ENCODE results near the gene ZNF654. TPM values are rescaled to one million over a fixed set of nuclear protein-coding genes. Genes with fewer than 3 reads are reported as not detected.
"Not testable (repeated sequence)": the region's sequence is repeated elsewhere in the genome, so short reads cannot be mapped to it uniquely, and the experiment has no call there.

ZNF654 gene
- polyA plus RNA-seq, 3 donors = 3.0 to 7.2 (median 4.8) TPM

GRCh38 chr3:88168171-88168570 is 109.1 kb downstream of the ZNF654 start:
- no peak overlapping the region for H3K4me3 ChIP-seq (replicated peaks in 1 of 3; ENCODE audit: low read depth in 2 of 3, low read length in 3 of 3)
- Mint-ChIP-seq H3K36me3 (peaks cover 11 to 29% of the 10 kb centered on the region in 2 donors), H3K9me3 (peaks cover 0 to 2% (median 0%) of the 10 kb centered on the region in 7 donors), H3K4me3 (no peak overlapping the region), H3K27me3 (ENCODE audit: low read depth in 3 of 3) (peaks cover 0 to under 1% (median 0%) of the 10 kb centered on the region in 3 donors), H3K4me1 (no peaks in the 10 kb centered on the region), H3K27ac (no peak overlapping the region)
- no peak overlapping the region for H3K9ac ChIP-seq (ENCODE audit: insufficient read depth, low read length, poor library complexity, severe bottlenecking)
- no peaks in the 10 kb centered on the region for H3K27me3 ChIP-seq (ENCODE audit: control insufficient read depth in 2 of 2, insufficient read depth in 2 of 2, low read length in 2 of 2)
- 100% methylated on average over 1 of the region's 5 CpGs for WGBS (ENCODE audit: insufficient coverage)
- H3K27ac ChIP-seq (ENCODE audit: low read depth in 1 of 2, low read length in 2 of 2) = no peak overlapping the region
- H3K4me2 ChIP-seq (replicated peaks; ENCODE audit: extremely low read depth, low read length, poor library complexity, severe bottlenecking) = no peak overlapping the region
- no peak for DNase-seq
- no peaks in the 10 kb centered on the region for H3K79me2 ChIP-seq (ENCODE audit: insufficient read depth, low read length)
- no peak overlapping the region for H2AFZ ChIP-seq (ENCODE audit: insufficient read depth, low read depth, low read length, poor library complexity, severe bottlenecking)
- no peaks in the 10 kb centered on the region for H3K4me1 ChIP-seq (ENCODE audit: control insufficient read depth in 1 of 2, insufficient read depth in 2 of 2, low read length in 2 of 2)
- peaks cover 5 to 19% of the 10 kb centered on the region in 2 donors for H3K36me3 ChIP-seq (replicated peaks in 1 of 2; ENCODE audit: control insufficient read depth in 1 of 2, insufficient read depth in 2 of 2, low read length in 2 of 2)
- intact Hi-C loops (cut with micrococcal nuclease) = no loop called here
- H4K20me1 ChIP-seq (ENCODE audit: insufficient read depth, low read length) = peaks cover 15% of the 10 kb centered on the region
- no peak for TF ChIP-seq CTCF (IDR thresholded peaks at IDR 0.05)
- H3K9me3 ChIP-seq (replicated peaks in 1 of 2; ENCODE audit: control insufficient read depth in 1 of 2, insufficient read depth in 1 of 2, low read length in 2 of 2) = no peaks in the 10 kb centered on the region

- intact Hi-C loops (cut with micrococcal nuclease) = no loop called here
- Histone ChIP-seq H3K4me2 (replicated peaks; ENCODE audit: extremely low read depth, low read length, poor library complexity, severe bottlenecking) (no peak overlapping the region), H3K4me1 (ENCODE audit: control insufficient read depth in 1 of 2, insufficient read depth in 2 of 2, low read length in 2 of 2) (no peaks in the 10 kb centered on the region), H3K9me3 (replicated peaks in 1 of 2; ENCODE audit: control insufficient read depth in 1 of 2, insufficient read depth in 1 of 2, low read length in 2 of 2) (no peaks in the 10 kb centered on the region), H3K79me2 (ENCODE audit: insufficient read depth, low read length) (no peaks in the 10 kb centered on the region), H3K36me3 (replicated peaks in 1 of 2; ENCODE audit: control insufficient read depth in 1 of 2, insufficient read depth in 2 of 2, low read length in 2 of 2) (no peaks in the 10 kb centered on the region), H4K20me1 (ENCODE audit: insufficient read depth, low read length) (no peaks in the 10 kb centered on the region), H3K4me3 (replicated peaks in 1 of 3; ENCODE audit: low read depth in 2 of 3, low read length in 3 of 3) (no peak overlapping the region), H3K27me3 (ENCODE audit: control insufficient read depth in 2 of 2, insufficient read depth in 2 of 2, low read length in 2 of 2) (no peaks in the 10 kb centered on the region), H2AFZ (ENCODE audit: insufficient read depth, low read depth, low read length, poor library complexity, severe bottlenecking) (no peak overlapping the region), H3K9ac (ENCODE audit: insufficient read depth, low read length, poor library complexity, severe bottlenecking) (no peak overlapping the region), H3K27ac (ENCODE audit: low read depth in 1 of 2, low read length in 2 of 2) (no peak overlapping the region)
- peak; percentile 4 to 32 (median 18) for DNase-seq
- Mint-ChIP-seq H3K27ac (no peak overlapping the region), H3K4me3 (no peak overlapping the region), H3K9me3 (peaks cover 0 to 2% (median 0%) of the 10 kb centered on the region in 7 donors), H3K27me3 (ENCODE audit: low read depth in 3 of 3) (peaks cover 0 to 3% (median 0%) of the 10 kb centered on the region in 3 donors), H3K36me3 (no peaks in the 10 kb centered on the region), H3K4me1 (peaks cover 4% of the 10 kb centered on the region)
- WGBS (ENCODE audit: insufficient coverage) = 86% methylated on average over 2 of the region's 4 CpGs
- TF ChIP-seq CTCF (IDR thresholded peaks at IDR 0.05) = peak; percentile 31
Measured at GRCh38 chr3:88180398-88180999, 121.4 kb downstream of the ZNF654 start.

- H3K79me2 ChIP-seq (ENCODE audit: insufficient read depth, low read length); H3K27me3 ChIP-seq (ENCODE audit: control insufficient read depth in 2 of 2, insufficient read depth in 2 of 2, low read length in 2 of 2); H4K20me1 ChIP-seq (ENCODE audit: insufficient read depth, low read length); H3K4me3 ChIP-seq (replicated peaks in 1 of 3; ENCODE audit: low read depth in 2 of 3, low read length in 3 of 3); H3K9ac ChIP-seq (ENCODE audit: insufficient read depth, low read length, poor library complexity, severe bottlenecking); H3K9me3 ChIP-seq (replicated peaks in 1 of 2; ENCODE audit: control insufficient read depth in 1 of 2, insufficient read depth in 1 of 2, low read length in 2 of 2); H3K4me1 Mint-ChIP-seq; H3K27ac Mint-ChIP-seq; H3K36me3 ChIP-seq (replicated peaks in 1 of 2; ENCODE audit: control insufficient read depth in 1 of 2, insufficient read depth in 2 of 2, low read length in 2 of 2); H3K4me1 ChIP-seq (ENCODE audit: control insufficient read depth in 1 of 2, insufficient read depth in 2 of 2, low read length in 2 of 2); H3K4me2 ChIP-seq (replicated peaks; ENCODE audit: extremely low read depth, low read length, poor library complexity, severe bottlenecking); H3K9me3 Mint-ChIP-seq; intact Hi-C loops (cut with micrococcal nuclease); H3K36me3 Mint-ChIP-seq; DNase-seq; H3K27ac ChIP-seq (ENCODE audit: low read depth in 1 of 2, low read length in 2 of 2); H3K4me3 Mint-ChIP-seq; H3K27me3 Mint-ChIP-seq (ENCODE audit: low read depth in 3 of 3); H2AFZ ChIP-seq (ENCODE audit: insufficient read depth, low read depth, low read length, poor library complexity, severe bottlenecking): not testable (repeated sequence)
- 90% methylated on average over 8 of the region's 9 CpGs for WGBS (ENCODE audit: insufficient coverage)
Measured at GRCh38 chr3:88182165-88182918, 123.3 kb downstream of the ZNF654 start.
